GM23338 (cell line): ENCODE results near the gene ITPR3. TPM values are rescaled to one million over a fixed set of nuclear protein-coding genes. Genes with fewer than 3 reads are reported as not detected.

Experiments
- ATAC-seq: fragments of 200-7000 bp; cut with Tn5 transposase; 3 replicates; pipeline ENCODE4 v1.9.1; 2020
- DNase-seq: peaks from one replicate; pipeline ENCODE4 v3.0.0-alpha.2; 2015; ENCODE audit warnings: low spot score
- H2AFZ ChIP-seq: fragments of 200-600 bp; sonication (generic); 2 replicates; pipeline ENCODE4 v1.8.0; 2016; ENCODE audit warnings: antibody characterized with exemption, mild to moderate bottlenecking, moderate library complexity
- H3F3A ChIP-seq: fragments of 200-600 bp; sonication (generic); replicated peaks from 2 replicates; pipeline ENCODE4 v1.8.0; 2017; ENCODE audit warnings: antibody characterized with exemption, mixed run types, low read depth
- H3K27ac ChIP-seq: fragments of 200-600 bp; sonication (generic); 2 replicates; pipeline ENCODE4 v1.6.1; 2016; ENCODE audit warnings: low read depth
- H3K27me3 ChIP-seq: fragments of 200-600 bp; sonication (generic); 2 replicates; pipeline ENCODE4 v1.8.0; 2016; ENCODE audit warnings: mild to moderate bottlenecking, mixed run types, moderate library complexity; ENCODE audit not compliant: insufficient read depth
- H3K36me3 ChIP-seq: fragments of 200-600 bp; sonication (generic); 2 replicates; pipeline ENCODE4 v1.8.0; 2016; ENCODE audit warnings: mild to moderate bottlenecking; ENCODE audit not compliant: insufficient read depth
- H3K4me1 ChIP-seq: fragments of 200-600 bp; sonication (generic); 2 replicates; pipeline ENCODE4 v1.8.0; 2016; ENCODE audit warnings: mild to moderate bottlenecking, moderate library complexity; ENCODE audit not compliant: insufficient read depth
- H3K4me2 ChIP-seq: fragments of 200-600 bp; sonication (generic); 2 replicates; pipeline ENCODE4 v1.7.1; 2017; ENCODE audit warnings: mixed run types
- H3K4me3 ChIP-seq: fragments of 200-600 bp; sonication (generic); 2 replicates; pipeline ENCODE4 v1.6.1; 2016; ENCODE audit warnings: mixed run types
- H3K79me2 ChIP-seq: fragments of 200-600 bp; sonication (generic); replicated peaks from 2 replicates; pipeline ENCODE4 v1.8.0; 2017; ENCODE audit warnings: mild to moderate bottlenecking; ENCODE audit not compliant: insufficient read depth
- H3K9me2 ChIP-seq: fragments of 200-600 bp; sonication (generic); 2 replicates; pipeline ENCODE4 v1.8.0; 2017; ENCODE audit not compliant: insufficient read depth
- H4K20me1 ChIP-seq: fragments of 200-600 bp; sonication (generic); replicated peaks from 2 replicates; pipeline ENCODE4 v1.8.0; 2017; ENCODE audit warnings: mild to moderate bottlenecking; ENCODE audit not compliant: insufficient read depth
- H3K27ac Mint-ChIP-seq: 2 replicates; pipeline ENCODE4 v1.8.0; 2020; ENCODE audit warnings: inconsistent platforms, mild to moderate bottlenecking, moderate library complexity, mixed read lengths
- H3K27me3 Mint-ChIP-seq: 3 replicates; pipeline ENCODE4 v1.8.0; 2022; ENCODE audit warnings: low read depth, mild to moderate bottlenecking, moderate library complexity, mixed read lengths, inconsistent platforms; ENCODE audit not compliant: insufficient read depth, poor library complexity
- H3K36me3 Mint-ChIP-seq: 3 replicates; pipeline ENCODE4 v1.8.0; 2021; ENCODE audit warnings: low read depth, mild to moderate bottlenecking, inconsistent platforms, moderate library complexity, mixed read lengths
- H3K4me1 Mint-ChIP-seq: 3 replicates; pipeline ENCODE4 v1.8.0; 2020; ENCODE audit warnings: mild to moderate bottlenecking, inconsistent platforms, mixed read lengths
- H3K4me3 Mint-ChIP-seq: 3 replicates; pipeline ENCODE4 v1.8.0; 2021; ENCODE audit warnings: moderate library complexity, mild to moderate bottlenecking, inconsistent platforms, mixed read lengths
- H3K9me3 Mint-ChIP-seq: 3 replicates; pipeline ENCODE4 v1.8.0; 2020; ENCODE audit warnings: moderate library complexity, mild to moderate bottlenecking, inconsistent platforms, mixed read lengths
- CREB1 ChIP-seq: fragments of 250-450 bp; sonication (Bioruptor Pico); IDR thresholded peaks from 2 replicates; pipeline ENCODE4 v1.5.0; 2020; ENCODE audit warnings: low read depth, mild to moderate bottlenecking, moderate library complexity
- CTCF ChIP-seq, 2 experiments: fragments of 200-600 bp in 1 of 2; sonication (generic) in 1 of 2; conservative IDR thresholded peaks; 2 replicates each; pipeline versions ENCODE4 v1.5.1 to v1.6.1; 2016 to 2017; ENCODE audit warnings: antibody characterized with exemption in 2 of 2, low read depth in 2 of 2, mild to moderate bottlenecking in 2 of 2, moderate library complexity in 1 of 2
- ETS1 ChIP-seq: IDR thresholded peaks from 2 replicates; pipeline ENCODE4 v1.6.1; 2016; ENCODE audit warnings: antibody characterized with exemption
- EZH2 ChIP-seq: fragments of 200-600 bp; sonication (generic); IDR thresholded peaks from one replicate; pipeline ENCODE4 v1.8.0; 2017; ENCODE audit warnings: antibody characterized with exemption, mild to moderate bottlenecking, low read depth; ENCODE audit not compliant: unreplicated experiment
- EZH2phosphoT487 ChIP-seq: fragments of 200-600 bp; sonication (generic); IDR thresholded peaks from one replicate; pipeline ENCODE4 v1.8.1; 2018; ENCODE audit warnings: antibody characterized with exemption; ENCODE audit not compliant: unreplicated experiment
- JUNB ChIP-seq: IDR thresholded peaks from one replicate; pipeline ENCODE4 v1.6.1; 2016; ENCODE audit warnings: antibody characterized with exemption; ENCODE audit not compliant: unreplicated experiment
- NANOG ChIP-seq: IDR thresholded peaks from 2 replicates; pipeline ENCODE4 v1.6.1; 2016; ENCODE audit warnings: antibody characterized with exemption, borderline replicate concordance
- POLR2AphosphoS5 ChIP-seq: IDR thresholded peaks from 2 replicates; pipeline ENCODE4 v1.6.1; 2016; ENCODE audit warnings: antibody characterized with exemption, low read depth
- REST ChIP-seq: IDR thresholded peaks from one replicate; pipeline ENCODE4 v1.6.1; 2018; ENCODE audit warnings: antibody characterized with exemption; ENCODE audit not compliant: unreplicated experiment
- STAT1 ChIP-seq: IDR thresholded peaks from one replicate; pipeline ENCODE4 v1.6.1; 2016; ENCODE audit warnings: antibody characterized with exemption; ENCODE audit not compliant: unreplicated experiment
- ZNF114 ChIP-seq: fragments of 250-450 bp; sonication (Bioruptor Pico); IDR thresholded peaks from 2 replicates; pipeline ENCODE4 v1.5.0; 2020; ENCODE audit warnings: mild to moderate bottlenecking, moderate library complexity
- ZNF331 ChIP-seq: fragments of 250-450 bp; sonication (Bioruptor Pico); IDR thresholded peaks from 2 replicates; pipeline ENCODE4 v1.5.0; 2020; ENCODE audit warnings: low read depth, mild to moderate bottlenecking, moderate library complexity
- ZNF462 ChIP-seq: fragments of 250-450 bp; sonication (Bioruptor Pico); IDR thresholded peaks from 2 replicates; pipeline ENCODE4 v1.5.0; 2020; ENCODE audit warnings: mild to moderate bottlenecking, moderate library complexity
- polyA plus RNA-seq: library from polyadenylated mRNA; unstranded; fragments of >200 nt; fragmentation: Nextera tagmentation; extraction: Ambion mirVana; gene quantifications from 2 replicates; pipeline ENCODE4 v1.2.1, GENCODE V29; 2016
- total RNA-seq: library from RNA; depleted of rRNA; stranded (reverse); fragments of >200 nt; shearing (Covaris generic); gene quantifications from 2 replicates; pipeline ENCODE4 v1.2.3, GENCODE V29; 2014

Gene ITPR3
- total and polyA plus RNA-seq, 2 experiments from 2014 or later: 7.3 to 31.9 TPM

- Histone ChIP-seq H3K4me2 (no peak overlapping the region), H4K20me1 (peaks cover 6% of the 10 kb centered on the region), H3K27me3 (no peaks in the 10 kb centered on the region), H3K27ac (no peak overlapping the region), H3K79me2 (0 out of 2 replicates have a peak, but pooled peaks cover 3% of the 10 kb centered on the region), H2AFZ (no peak overlapping the region), H3K4me1 (0 out of 2 replicates have a peak, but pooled peaks cover 2% of the 10 kb centered on the region), H3F3A (0 out of 2 replicates have a peak, but pooled peaks cover 3% of the 10 kb centered on the region), H3K4me3 (no peak overlapping the region), H3K36me3 (peaks cover 14% of the 10 kb centered on the region; the same call in 1 of the 2 replicates), H3K9me2 (no peaks in the 10 kb centered on the region)
- H3K4me3 Mint-ChIP-seq: no peak overlapping the region
- peaks cover 33% of the 10 kb centered on the region for H3K4me1 Mint-ChIP-seq
- H3K9me3 Mint-ChIP-seq: no peaks in the 10 kb centered on the region
- DNase-seq (no peak), ATAC-seq (no peak)
- H3K27me3 Mint-ChIP-seq: peaks cover 20% of the 10 kb centered on the region
- H3K36me3 Mint-ChIP-seq: peaks cover 66% of the 10 kb centered on the region
- TF ChIP-seq EZH2 (no peak), ETS1 (no peak), NANOG (no peak), ZNF462 (CRISPR knock-in tag) (no peak), CTCF (conservative IDR thresholded peaks at IDR 0.05; ENCODE audit: low read depth in 2 of 2) (no peak), CREB1 (no peak), ZNF114 (CRISPR knock-in tag) (no peak), JUNB (no peak), REST (no peak), STAT1 (no peak), POLR2AphosphoS5 (no peak), ZNF331 (CRISPR knock-in tag) (no peak), EZH2phosphoT487 (no peak)
- peak overlapping the region; percentile 59; the same call in 1 of the 2 replicates for H3K27ac Mint-ChIP-seq
These were observed 75.0 kb downstream of the ITPR3 start for GRCh38 chr6:33696076-33696475.
